GM19099 (cell line): ENCODE results near the gene ZNF74.
A peak's percentile ranks its signal among the peaks of the same experiment; 100 is the strongest.

Experiments
- POLR2A ChIP-seq: IDR thresholded peaks from 3 replicates; pipeline ENCODE4 v1.6.1; 2011; ENCODE audit warnings: low read depth; ENCODE audit not compliant: insufficient read length; ENCODE audit errors: extremely low read depth

Gene ZNF74

GRCh38 chr22:20393705-20394476, at the start of gene ZNF74:
TSS of gene ZNF74 (plus strand) at chr22:20394151. CDS start at chr22:20394629, 478 bp downstream.
- peak; percentile 91 for TF ChIP-seq POLR2A

- TF ChIP-seq POLR2A = no peak
Measured at GRCh38 chr22:20354238-20354975, 39.5 kb upstream of the ZNF74 start.

GRCh38 chr22:20378110-20378509, 15.8 kb upstream of the ZNF74 start:
- TF ChIP-seq POLR2A = no peak

- TF ChIP-seq POLR2A = no peak
Measured at GRCh38 chr22:20380486-20380885, 13.5 kb upstream of the ZNF74 start.

- TF ChIP-seq POLR2A = no peak
Measured at GRCh38 chr22:20383538-20383937, 10.4 kb upstream of the ZNF74 start.

GRCh38 chr22:20384171-20384570, 9.8 kb upstream of the ZNF74 start:
- TF ChIP-seq POLR2A = no peak

- no peak for TF ChIP-seq POLR2A
Measured at GRCh38 chr22:20384865-20385264, 9.1 kb upstream of the ZNF74 start.

- no peak for TF ChIP-seq POLR2A
Measured at GRCh38 chr22:20386336-20386735, 7.6 kb upstream of the ZNF74 start.

- no peak for TF ChIP-seq POLR2A
Measured at GRCh38 chr22:20386972-20387371, 7.0 kb upstream of the ZNF74 start.

GRCh38 chr22:20388200-20388599, 5.8 kb upstream of the ZNF74 start:
- no peak for TF ChIP-seq POLR2A

- TF ChIP-seq POLR2A = no peak
Measured at GRCh38 chr22:20389288-20389687, 4.7 kb upstream of the ZNF74 start.

- no peak for TF ChIP-seq POLR2A
Measured at GRCh38 chr22:20390394-20390907, 3.5 kb upstream of the ZNF74 start.

GRCh38 chr22:20391222-20391621, 2.7 kb upstream of the ZNF74 start:
- TF ChIP-seq POLR2A = no peak

- no peak for TF ChIP-seq POLR2A
Measured at GRCh38 chr22:20392983-20393704, 807 bp upstream of the ZNF74 start.

GRCh38 chr22:20395181-20395906, 1.4 kb downstream of the ZNF74 start:
- no peak for TF ChIP-seq POLR2A

GRCh38 chr22:20395907-20396287, 1.9 kb downstream of the ZNF74 start:
- TF ChIP-seq POLR2A = no peak

- no peak for TF ChIP-seq POLR2A
Measured at GRCh38 chr22:20396639-20397038, 2.7 kb downstream of the ZNF74 start.
